Neuronal stem cell (in vitro differentiated cells): ENCODE data around the gene NRXN3.

Experiments
- DNase-seq: peaks from one replicate; pipeline ENCODE4 v3.0.0-alpha.2; 2013; ENCODE audit warnings: low spot score
- H2AFZ ChIP-seq: one replicate; pipeline ENCODE4 v1.6.1; 2013; ENCODE audit warnings: mild to moderate bottlenecking, low read length, inconsistent platforms
- H2AK5ac ChIP-seq: 2 replicates; pipeline ENCODE4 v1.6.1; 2013; ENCODE audit warnings: low read depth, mild to moderate bottlenecking, inconsistent platforms, low read length, moderate library complexity, mixed read lengths
- H2BK120ac ChIP-seq: 2 replicates; pipeline ENCODE4 v1.6.1; 2013; ENCODE audit warnings: low read depth, mild to moderate bottlenecking, inconsistent platforms, low read length, moderate library complexity, mixed read lengths
- H2BK12ac ChIP-seq: one replicate; pipeline ENCODE4 v1.6.1; 2013; ENCODE audit warnings: low read length, inconsistent platforms
- H2BK15ac ChIP-seq: 2 replicates; pipeline ENCODE4 v1.6.1; 2013; ENCODE audit warnings: mild to moderate bottlenecking, low read length, inconsistent platforms, mixed read lengths
- H2BK5ac ChIP-seq: one replicate; pipeline ENCODE4 v1.6.1; 2013; ENCODE audit warnings: inconsistent platforms, mild to moderate bottlenecking, low read length, moderate library complexity
- H3K14ac ChIP-seq: one replicate; pipeline ENCODE4 v1.6.1; 2013; ENCODE audit warnings: low read length, inconsistent platforms
- H3K18ac ChIP-seq: 2 replicates; pipeline ENCODE4 v1.6.1; 2013; ENCODE audit warnings: low read length, inconsistent platforms
- H3K23ac ChIP-seq: 2 replicates; pipeline ENCODE4 v1.6.1; 2013; ENCODE audit warnings: low read depth, mild to moderate bottlenecking, mixed read lengths, low read length, inconsistent platforms; ENCODE audit not compliant: poor library complexity
- H3K27ac ChIP-seq: replicated peaks from 3 replicates; pipeline ENCODE4 v1.5.1; 2013; ENCODE audit warnings: low read length, inconsistent platforms
- H3K27me3 ChIP-seq, 3 experiments: 2 replicates each; pipeline ENCODE4 v1.6.1; 2013; ENCODE audit warnings: low read length in 3 of 3, mild to moderate bottlenecking in 2 of 3, inconsistent platforms in 1 of 3, low read depth in 1 of 3, mixed read lengths in 1 of 3, moderate library complexity in 1 of 3; ENCODE audit not compliant: control insufficient read depth in 3 of 3, insufficient read depth in 3 of 3
- H3K36me3 ChIP-seq, 2 donors: replicated peaks in 1 of 2; 2 replicates each; pipeline ENCODE4 v1.6.1; 2013; ENCODE audit warnings: low read length in 2 of 2; ENCODE audit not compliant: control insufficient read depth in 2 of 2, insufficient read depth in 2 of 2
- H3K4ac ChIP-seq: 2 replicates; pipeline ENCODE4 v1.6.1; 2013; ENCODE audit warnings: inconsistent platforms, mild to moderate bottlenecking, low read length, moderate library complexity
- H3K4me1 ChIP-seq, 2 donors: 1 replicate in 1 of 2; 2 replicates in 1 of 2; pipeline ENCODE4 v1.6.1; 2013; ENCODE audit warnings: low read length in 2 of 2, low read depth in 1 of 2; ENCODE audit not compliant: control insufficient read depth in 2 of 2, insufficient read depth in 1 of 2
- H3K4me2 ChIP-seq: one replicate; pipeline ENCODE4 v1.6.1; 2013; ENCODE audit warnings: mild to moderate bottlenecking, low read length, inconsistent platforms; ENCODE audit not compliant: insufficient read depth, poor library complexity, severe bottlenecking
- H3K4me3 ChIP-seq, 2 donors: 2 replicates each; pipeline ENCODE4 v1.5.1; 2013; ENCODE audit warnings: low read length in 2 of 2, mild to moderate bottlenecking in 2 of 2, inconsistent platforms in 1 of 2, moderate library complexity in 1 of 2
- H3K79me1 ChIP-seq: one replicate; pipeline ENCODE4 v1.6.1; 2013; ENCODE audit warnings: low read depth, mild to moderate bottlenecking, inconsistent platforms, low read length, moderate library complexity
- H3K9ac ChIP-seq: one replicate; pipeline ENCODE4 v1.6.1; 2013; ENCODE audit warnings: mild to moderate bottlenecking, low read depth, low read length, inconsistent platforms; ENCODE audit not compliant: poor library complexity
- H3K9me3 ChIP-seq, 2 donors: replicated peaks in 1 of 2; 2 replicates each; pipeline versions ENCODE3 to v1.6.1; 2013; ENCODE audit warnings: low read length in 2 of 2, mild to moderate bottlenecking in 2 of 2, inconsistent platforms in 1 of 2, low read depth in 1 of 2, mixed read lengths in 1 of 2, moderate library complexity in 1 of 2; ENCODE audit not compliant: control insufficient read depth in 2 of 2, insufficient read depth in 1 of 2
- H4K8ac ChIP-seq: one replicate; pipeline ENCODE4 v1.6.1; 2013; ENCODE audit warnings: low read depth, mild to moderate bottlenecking, inconsistent platforms, low read length, moderate library complexity
- H4K91ac ChIP-seq: one replicate; pipeline ENCODE4 v1.6.1; 2013; ENCODE audit warnings: low read length, low read depth, mild to moderate bottlenecking, inconsistent platforms; ENCODE audit not compliant: poor library complexity
- whole genome bisulfite sequencing, 2 donors: extraction: QIAGEN DNeasy Blood & Tissue Kit; methylation state at CpG; one replicate each; pipeline ENCODE4 v1.1.7; 2013; ENCODE audit warnings: missing lambda C conversion rate in 2 of 2, mixed read lengths in 1 of 2; ENCODE audit not compliant: insufficient read length in 2 of 2, insufficient replicate concordance in 1 of 2; ENCODE audit errors: extremely low coverage in 2 of 2; 5-methylcytosine and 5-hydroxymethylcytosine counted together

The NRXN3 gene

DNA sequence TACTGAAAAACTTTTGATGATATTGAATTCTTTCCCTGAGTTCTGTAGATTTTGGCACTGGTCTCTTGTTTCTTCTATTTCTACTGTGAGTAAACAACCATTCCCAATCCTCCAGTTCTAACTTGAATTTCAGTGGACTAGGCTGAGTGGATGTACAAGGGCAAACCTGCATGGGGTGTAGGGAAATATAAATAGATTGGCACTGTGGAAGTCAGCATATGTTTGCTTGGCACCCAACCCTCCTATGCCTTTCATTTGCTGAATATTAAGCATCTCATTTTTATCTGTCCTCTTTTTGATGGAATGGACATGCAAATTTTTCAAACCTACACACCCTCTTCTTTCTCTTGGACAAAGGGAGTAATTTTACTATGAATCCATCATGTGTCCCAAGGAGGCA, 1212.9 kb downstream of the NRXN3 start:
- Histone ChIP-seq H3K36me3 (no peaks in the 10 kb centered on the region), H2BK12ac (no peak overlapping the region), H3K14ac (no peak overlapping the region), H3K9ac (no peak overlapping the region), H3K4ac (no peak overlapping the region), H3K27me3 (no peaks in the 10 kb centered on the region), H2BK120ac (no peak overlapping the region), H2AK5ac (no peak overlapping the region), H3K4me3 (no peak overlapping the region), H3K9me3 (no peaks in the 10 kb centered on the region), H3K4me1 (no peaks in the 10 kb centered on the region), H2BK5ac (no peak overlapping the region), H3K27ac (no peak overlapping the region), H3K23ac (no peak overlapping the region), H3K18ac (no peak overlapping the region), H2BK15ac (no peak overlapping the region), H3K79me1 (peaks cover 1% of the 10 kb centered on the region), H3K4me2 (no peak overlapping the region), H2AFZ (no peak overlapping the region), H4K8ac (no peak overlapping the region), H4K91ac (no peak overlapping the region)
- no peak for DNase-seq

DNA sequence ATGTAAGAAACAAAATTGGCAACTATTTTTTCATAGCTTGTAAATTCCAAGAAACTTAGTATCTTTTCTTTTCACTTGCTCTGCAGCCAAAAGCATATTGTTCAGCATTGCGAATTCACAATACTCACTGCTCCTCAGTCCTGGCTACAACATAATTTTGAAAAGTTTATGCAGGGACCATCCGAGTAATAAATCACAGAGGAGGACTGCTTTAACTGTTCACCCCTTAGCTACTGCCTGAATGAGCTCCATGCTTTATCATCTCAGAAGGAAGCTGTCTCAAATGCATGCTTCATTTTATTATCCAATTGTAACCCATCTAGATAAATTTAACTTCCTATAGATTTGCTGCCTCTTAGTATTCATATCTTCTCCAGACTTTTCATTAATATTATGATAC, 1213.3 kb downstream of the NRXN3 start:
- no peak overlapping the region for H2AK5ac ChIP-seq
- H3K4ac ChIP-seq: no peak overlapping the region
- no peak overlapping the region for H2BK15ac ChIP-seq
- no peak overlapping the region for H3K18ac ChIP-seq
- no peak overlapping the region for H3K23ac ChIP-seq
- H2BK5ac ChIP-seq: no peak overlapping the region
- H3K9me3 ChIP-seq: no peaks in the 10 kb centered on the region
- no peaks in the 10 kb centered on the region for H3K36me3 ChIP-seq
- WGBS, 2 donors: no CpG with 5 or more reads among the region's 2 CpGs
- DNase-seq: no peak
- H3K9ac ChIP-seq: no peak overlapping the region
- H2BK12ac ChIP-seq: no peak overlapping the region
- no peak overlapping the region for H4K8ac ChIP-seq
- no peak overlapping the region for H4K91ac ChIP-seq
- H3K4me2 ChIP-seq: no peak overlapping the region
- no peak overlapping the region for H3K14ac ChIP-seq
- H3K27me3 ChIP-seq: no peaks in the 10 kb centered on the region
- H3K27ac ChIP-seq: no peak overlapping the region
- no peak overlapping the region for H2BK120ac ChIP-seq
- H3K4me1 ChIP-seq: no peaks in the 10 kb centered on the region
- H2AFZ ChIP-seq: no peak overlapping the region
- H3K4me3 ChIP-seq: no peak overlapping the region
- H3K79me1 ChIP-seq: peaks cover 1% of the 10 kb centered on the region

DNA sequence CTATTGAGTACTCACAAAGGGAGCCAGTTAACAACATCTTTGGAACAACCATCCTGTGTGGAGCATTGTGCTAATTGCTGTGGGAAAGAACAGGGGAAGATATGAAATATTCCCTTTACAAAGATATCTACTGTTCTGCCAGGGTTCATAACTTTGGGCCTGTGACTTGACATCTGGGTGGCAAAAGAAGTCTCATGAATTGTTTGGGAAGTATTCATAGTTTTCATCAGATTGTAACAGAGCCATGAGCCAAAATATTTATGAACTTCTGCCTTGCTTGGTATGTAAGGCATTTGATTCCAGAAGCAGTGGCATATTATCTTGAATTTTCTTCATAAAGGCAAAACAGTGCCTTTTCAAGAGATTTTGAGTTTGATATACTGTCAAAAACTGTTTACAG, 1224.9 kb downstream of the NRXN3 start:
- Histone ChIP-seq H3K18ac (no peak overlapping the region), H3K4me2 (no peak overlapping the region), H4K91ac (no peak overlapping the region), H3K79me1 (no peaks in the 10 kb centered on the region), H2AFZ (no peak overlapping the region), H2BK120ac (no peak overlapping the region), H3K4ac (no peak overlapping the region), H3K23ac (no peak overlapping the region), H2AK5ac (no peak overlapping the region), H3K4me3 (no peak overlapping the region), H4K8ac (no peak overlapping the region), H3K9me3 (no peaks in the 10 kb centered on the region), H3K4me1 (no peaks in the 10 kb centered on the region), H3K27ac (no peak overlapping the region), H2BK15ac (no peak overlapping the region), H3K9ac (no peak overlapping the region), H3K14ac (no peak overlapping the region), H3K27me3 (no peaks in the 10 kb centered on the region), H2BK5ac (no peak overlapping the region), H2BK12ac (no peak overlapping the region), H3K36me3 (no peaks in the 10 kb centered on the region)
- no peak for DNase-seq

DNA sequence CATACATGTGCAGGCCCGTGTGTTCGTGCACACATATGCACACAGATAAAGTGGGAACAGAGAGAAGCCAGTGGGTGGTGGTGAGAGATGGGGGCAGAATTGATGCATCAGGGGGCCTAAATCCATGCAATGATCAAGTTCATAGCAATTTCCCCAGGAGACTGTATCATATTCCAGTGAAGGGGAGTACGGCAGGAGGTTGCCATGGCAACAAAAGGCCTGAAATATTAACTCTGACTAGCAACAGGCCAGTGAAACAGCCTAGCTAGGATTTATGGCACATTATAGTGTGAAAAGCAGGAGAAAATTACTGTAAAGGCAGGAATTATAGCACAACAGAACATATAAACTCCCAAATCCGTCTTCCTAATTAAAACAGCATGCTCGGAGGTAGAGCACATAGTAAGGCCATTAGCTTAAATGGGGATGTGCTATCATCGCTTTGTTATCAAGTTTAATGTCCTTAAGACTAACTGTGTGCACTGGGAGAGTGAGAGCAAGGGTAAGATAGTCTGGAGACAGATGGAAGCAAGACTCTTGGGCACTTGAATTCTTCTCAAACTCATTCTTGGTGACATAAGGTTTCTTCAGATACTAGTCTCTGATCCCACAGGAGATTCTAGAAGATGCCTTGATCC, 1234.8 kb downstream of the NRXN3 start:
- Histone ChIP-seq H3K4me2 (no peak overlapping the region), H3K14ac (no peak overlapping the region), H2BK5ac (no peak overlapping the region), H3K79me1 (no peaks in the 10 kb centered on the region), H2AFZ (no peak overlapping the region), H2BK120ac (no peak overlapping the region), H4K8ac (no peak overlapping the region), H3K27ac (no peak overlapping the region), H3K36me3 (no peaks in the 10 kb centered on the region), H3K18ac (no peak overlapping the region), H2BK12ac (no peak overlapping the region), H3K4me1 (peaks cover 5 to 6% of the 10 kb centered on the region in 2 donors), H3K27me3 (no peaks in the 10 kb centered on the region), H3K23ac (no peak overlapping the region), H3K9me3 (peaks cover 0 to 6% of the 10 kb centered on the region in 2 donors), H3K4ac (no peak overlapping the region), H2BK15ac (no peak overlapping the region), H2AK5ac (no peak overlapping the region), H4K91ac (no peak overlapping the region), H3K4me3 (no peak overlapping the region), H3K9ac (no peak overlapping the region)
- no peak for DNase-seq
- no CpG with 5 or more reads among the region's 6 CpGs for WGBS, 2 donors
